Liver (tissue), 9 donors: ENCODE data around the gene ITGA6. TPM values are rescaled to one million over a fixed set of nuclear protein-coding genes. Genes with fewer than 3 reads are reported as not detected.

Experiments used
- DNase-seq: peaks from one replicate; pipeline ENCODE4 v3.0.0-alpha.2; 2017; ENCODE audit warnings: low spot score
- H3K27ac ChIP-seq, 2 donors: one replicate each; pipeline ENCODE4 v1.7.0; 2013; ENCODE audit warnings: inconsistent platforms in 2 of 2, low read length in 2 of 2, control low read depth in 1 of 2, low read depth in 1 of 2, mild to moderate bottlenecking in 1 of 2
- H3K27me3 ChIP-seq, 4 donors: one replicate each; pipeline versions ENCODE4 v1.6.1 to v1.7.0; 2013; ENCODE audit warnings: low read length in 3 of 4, inconsistent platforms in 1 of 4, mild to moderate bottlenecking in 1 of 4, moderate library complexity in 1 of 4; ENCODE audit not compliant: control insufficient read depth in 4 of 4, insufficient read depth in 4 of 4
- H3K36me3 ChIP-seq, 4 donors: one replicate each; pipeline versions ENCODE4 v1.6.1 to v1.7.0; 2013; ENCODE audit warnings: low read length in 3 of 4, mild to moderate bottlenecking in 3 of 4, low read depth in 1 of 4, moderate library complexity in 1 of 4; ENCODE audit not compliant: control insufficient read depth in 4 of 4, insufficient read depth in 3 of 4
- H3K4me1 ChIP-seq, 4 donors: one replicate each; pipeline versions ENCODE4 v1.6.1 to v1.7.0; 2013; ENCODE audit warnings: low read length in 3 of 4, mild to moderate bottlenecking in 3 of 4, moderate library complexity in 1 of 4; ENCODE audit not compliant: control insufficient read depth in 4 of 4, insufficient read depth in 4 of 4
- H3K4me3 ChIP-seq, 3 donors: one replicate each; pipeline versions ENCODE4 v1.6.1 to v1.7.0; 2013; ENCODE audit warnings: low read length in 3 of 3, control low read depth in 1 of 3, low read depth in 1 of 3, mild to moderate bottlenecking in 1 of 3
- H3K9ac ChIP-seq, 2 donors: one replicate each; pipeline ENCODE4 v1.7.0; 2013; ENCODE audit warnings: low read length in 2 of 2, mild to moderate bottlenecking in 2 of 2, moderate library complexity in 2 of 2, control low read depth in 1 of 2, low read depth in 1 of 2
- H3K9me3 ChIP-seq, 4 donors: one replicate each; pipeline versions ENCODE4 v1.6.1 to v1.7.0; 2013; ENCODE audit warnings: low read length in 3 of 4; ENCODE audit not compliant: control insufficient read depth in 4 of 4
- ATF3 ChIP-seq: IDR thresholded peaks from 2 replicates; pipeline ENCODE4 v1.6.1; 2016; ENCODE audit warnings: antibody characterized with exemption
- CTCF ChIP-seq: fragments of 150-350 bp; IDR thresholded peaks from 2 replicates; pipeline ENCODE4 v1.5.1; 2017; ENCODE audit warnings: improper control_type of control experiment, low read depth, low read length; ENCODE audit not compliant: missing input control
- EGR1 ChIP-seq, 2 donors: IDR thresholded peaks; 2 replicates each; pipeline ENCODE4 v1.6.1; 2016 to 2018; ENCODE audit warnings: antibody characterized with exemption in 2 of 2, low read depth in 2 of 2
- FOXA1 ChIP-seq: IDR thresholded peaks from 2 replicates; pipeline ENCODE4 v1.6.1; 2016; ENCODE audit warnings: antibody characterized with exemption
- FOXA2 ChIP-seq: IDR thresholded peaks from 2 replicates; pipeline ENCODE4 v1.6.1; 2016; ENCODE audit warnings: antibody characterized with exemption
- GABPA ChIP-seq, 2 donors: IDR thresholded peaks in 1 of 2; conservative IDR thresholded peaks in 1 of 2; 2 replicates each; pipeline ENCODE4 v1.6.1; 2016; ENCODE audit warnings: antibody characterized with exemption in 2 of 2, mild to moderate bottlenecking in 1 of 2, moderate library complexity in 1 of 2
- HNF4A ChIP-seq, 2 donors: conservative IDR thresholded peaks; 2 replicates each; pipeline ENCODE4 v1.6.1; 2016; ENCODE audit warnings: antibody characterized with exemption in 2 of 2, mild to moderate bottlenecking in 2 of 2
- HNF4G ChIP-seq: IDR thresholded peaks from 2 replicates; pipeline ENCODE4 v1.6.1; 2016; ENCODE audit warnings: antibody characterized with exemption
- JUND ChIP-seq, 2 donors: IDR thresholded peaks; 2 replicates each; pipeline ENCODE4 v1.6.1; 2016; ENCODE audit warnings: antibody characterized with exemption in 2 of 2
- MAX ChIP-seq: IDR thresholded peaks from 2 replicates; pipeline ENCODE4 v1.6.1; 2016; ENCODE audit warnings: antibody characterized with exemption
- NR2F2 ChIP-seq: IDR thresholded peaks from 2 replicates; pipeline ENCODE4 v1.6.1; 2016; ENCODE audit warnings: antibody characterized with exemption
- RAD21 ChIP-seq, 2 donors: IDR thresholded peaks; 2 replicates each; pipeline ENCODE4 v1.6.1; 2016; ENCODE audit warnings: antibody characterized with exemption in 2 of 2, mild to moderate bottlenecking in 2 of 2
- REST ChIP-seq: IDR thresholded peaks from 2 replicates; pipeline ENCODE4 v1.6.1; 2016; ENCODE audit warnings: antibody characterized with exemption, mild to moderate bottlenecking
- RXRA ChIP-seq, 2 donors: IDR thresholded peaks; 2 replicates each; pipeline ENCODE4 v1.6.1; 2017 to 2018; ENCODE audit warnings: antibody characterized with exemption in 2 of 2, mild to moderate bottlenecking in 1 of 2
- SP1 ChIP-seq: IDR thresholded peaks from 2 replicates; pipeline ENCODE4 v1.6.1; 2018; ENCODE audit warnings: antibody characterized with exemption, mild to moderate bottlenecking
- TAF1 ChIP-seq: conservative IDR thresholded peaks from 2 replicates; pipeline ENCODE4 v1.6.1; 2016; ENCODE audit warnings: antibody characterized with exemption, mild to moderate bottlenecking
- YY1 ChIP-seq: IDR thresholded peaks from 2 replicates; pipeline ENCODE4 v1.6.1; 2016; ENCODE audit warnings: antibody characterized with exemption, mild to moderate bottlenecking
- ZBTB33 ChIP-seq: IDR thresholded peaks from 2 replicates; pipeline ENCODE4 v1.6.1; 2016; ENCODE audit warnings: antibody characterized with exemption
- WGBS: extraction: QIAGEN DNeasy Blood & Tissue Kit; methylation state at CpG from one replicate; pipeline ENCODE4 v1.1.7; 2013; 5-methylcytosine and 5-hydroxymethylcytosine counted together
- polyA plus RNA-seq, 2 donors: library from polyadenylated mRNA; stranded (reverse) in 1 of 2; unstranded in 1 of 2; fragments of 200-250 nt in 1 of 2; fragments of >200 nt in 1 of 2; fragmentation: Nextera tagmentation in 1 of 2; extraction: Ambion mirVana in 1 of 2; gene quantifications; one replicate each; pipeline versions ENCODE4 v1.2.1 to v1.2.3, GENCODE V29; 2013 to 2015
- total RNA-seq, 2 donors: library from RNA; depleted of rRNA; stranded (reverse); fragments of >200 nt; gene quantifications; one replicate each; pipeline ENCODE4 v1.2.3, GENCODE V29; 2014
- donor health status: healthy.
- donor health status: healthy.
- donor health status: healthy.
- donor health status: healthy.
- donor health status: healthy.

The ITGA6 gene
- total and polyA plus RNA-seq, 4 donors, result 5.8 to 21.6 (median 11.4) TPM

- H3K4me1 ChIP-seq, result peaks cover 0 to 4% (median 0%) of the 10 kb centered on the region in 4 donors
- H3K36me3 ChIP-seq, result no peaks in the 10 kb centered on the region
- H3K9ac ChIP-seq, result no peak overlapping the region
- TF ChIP-seq TAF1 (no peak), ATF3 (no peak), YY1 (no peak), SP1 (no peak), HNF4G (no peak), CTCF (no peak), JUND (IDR thresholded peaks at IDR 0.05) (no peak), REST (no peak), EGR1 (IDR thresholded peaks at IDR 0.05; ENCODE audit: low read depth in 2 of 2) (no peak), GABPA (IDR thresholded peaks at IDR 0.05 in 1 of 2, conservative IDR thresholded peaks at IDR 0.05 in 1 of 2) (no peak), FOXA2 (no peak), FOXA1 (no peak), NR2F2 (no peak), ZBTB33 (no peak), HNF4A (conservative IDR thresholded peaks at IDR 0.05) (no peak), RAD21 (IDR thresholded peaks at IDR 0.05) (no peak), RXRA (IDR thresholded peaks at IDR 0.05) (no peak), MAX (no peak)
- no peak overlapping the region for H3K4me3 ChIP-seq
- no peak overlapping the region for H3K27ac ChIP-seq
- no peak for DNase-seq
- no peaks in the 10 kb centered on the region for H3K27me3 ChIP-seq
- WGBS, result 80% methylated on average over 3 of the region's 3 CpGs
- H3K9me3 ChIP-seq, result no peaks in the 10 kb centered on the region
These were observed 21.3 kb downstream of the ITGA6 start for GRCh38 chr2:172448544-172449267.
